Panc1 (cell line): ENCODE data around the gene NOL9. TPM values are rescaled to one million over a fixed set of nuclear protein-coding genes. Genes with fewer than 3 reads are reported as not detected.

Experiments
- ATAC-seq: fragments of 200-7000 bp; cut with Tn5 transposase; 2 replicates; pipeline ENCODE4 v1.9.1; 2020; ENCODE audit warnings: mild to moderate bottlenecking, moderate library complexity
- BruUV-seq: library from RNA; stranded (reverse); fragments of 400-500 nt; replicated peaks from 2 replicates; lab custom pipeline; 2021; lab: Mats Ljungman, UMichigan
- CTCF ChIA-PET: fragments of 300-600 bp; sonication (Branson Sonifier 250); formaldehyde crosslinking; loops from one replicate; lab custom pipeline; 2022; ENCODE audit warnings: antibody characterized with exemption; lab: Charles Lee
- POLR2A ChIA-PET: fragments of 300-600 bp; sonication (Branson Sonifier 250); formaldehyde crosslinking; loops from one replicate; lab custom pipeline; 2022; ENCODE audit warnings: antibody characterized with exemption; lab: Charles Lee
- DNase-seq: peaks from one replicate; pipeline ENCODE4 v3.0.0-alpha.2; 2010; ENCODE audit warnings: low read depth, low spot score
- H3K27ac ChIP-seq: 2 replicates; pipeline ENCODE4 v1.5.1; 2011; ENCODE audit warnings: mild to moderate bottlenecking, low read length, inconsistent platforms
- H3K27me3 ChIP-seq: fragments of 200-500 bp; sonication (Bioruptor generic); 2 replicates; pipeline ENCODE4 v1.6.0; 2014; ENCODE audit warnings: low read length, inconsistent platforms; ENCODE audit not compliant: control insufficient read depth, insufficient read depth
- H3K36me3 ChIP-seq: fragments of 200-500 bp; sonication (Bioruptor generic); 2 replicates; pipeline ENCODE4 v1.5.1; 2014; ENCODE audit warnings: inconsistent platforms, mild to moderate bottlenecking, low read length, moderate library complexity; ENCODE audit not compliant: control insufficient read depth, insufficient read depth
- H3K4me1 ChIP-seq: 2 replicates; pipeline ENCODE4 v1.5.1; 2011; ENCODE audit warnings: inconsistent platforms, mild to moderate bottlenecking, low read length, moderate library complexity; ENCODE audit not compliant: control insufficient read depth, insufficient read depth
- H3K4me3 ChIP-seq, 2 experiments: 2 replicates each; pipeline ENCODE4 v1.5.1; 2011 to 2012; ENCODE audit warnings: low read depth in 2 of 2, low read length in 2 of 2, mild to moderate bottlenecking in 2 of 2, inconsistent platforms in 1 of 2, moderate library complexity in 1 of 2
- H3K9me3 ChIP-seq: fragments of 200-500 bp; sonication (Bioruptor generic); 2 replicates; pipeline ENCODE4 v1.5.1; 2014; ENCODE audit warnings: low read depth, mild to moderate bottlenecking, inconsistent platforms, low read length, moderate library complexity; ENCODE audit not compliant: control insufficient read depth, insufficient read depth
- POLR2AphosphoS5 ChIP-seq: IDR thresholded peaks from 2 replicates; pipeline ENCODE4 v1.6.1; 2012; ENCODE audit warnings: mild to moderate bottlenecking, low read depth, low read length, moderate library complexity
- SIN3A ChIP-seq: IDR thresholded peaks from 2 replicates; pipeline ENCODE4 v1.6.1; 2012; ENCODE audit warnings: low read depth, mild to moderate bottlenecking, low read length, moderate library complexity, borderline replicate concordance; ENCODE audit not compliant: insufficient read depth
- TCF7L2 ChIP-seq: IDR thresholded peaks from 2 replicates; pipeline ENCODE4 v1.6.1; 2011; ENCODE audit warnings: mild to moderate bottlenecking, low read depth, low read length, inconsistent platforms
- in situ Hi-C: cut with HindIII; loops from 2 replicates; pipeline ENCODE4 v1.10.0; 2016; ENCODE audit warnings: low sequenced_read_pairs, low pct_unique_long_range_greater_than_20kb
- intact Hi-C: fragments of 100-400 bp; cut with micrococcal nuclease; formaldehyde crosslinking; loops from one replicate; pipeline ENCODE4 v1.10.0; 2022; ENCODE audit not compliant: unreplicated experiment
- total RNA-seq: library from RNA; stranded (reverse); gene quantifications from one replicate; pipeline ENCODE4 v1.2.1, GENCODE V29; 2021; ENCODE audit not compliant: unreplicated experiment
- TF ChIP-seq, protein P1 (sequence below), 2 experiments: IDR thresholded peaks; 2 replicates each; pipeline ENCODE4 v1.6.1; 2011 to 2012; ENCODE audit warnings: low read depth in 2 of 2, control low read depth in 1 of 2, low read length in 1 of 2, mild to moderate bottlenecking in 1 of 2, moderate library complexity in 1 of 2; ENCODE audit not compliant: insufficient read depth in 1 of 2
- TF ChIP-seq, protein P2 (sequence below): fragments of 450-650 bp; IDR thresholded peaks from 2 replicates; pipeline ENCODE4 v1.5.1; 2017; ENCODE audit warnings: mild to moderate bottlenecking

Gene NOL9
- total RNA-seq, 1 experiment from 2014 or later, result 46.4 TPM

- POLR2A ChIA-PET, result interaction anchor here (0.6 kb wide), 2 partner anchors 10 to 164 kb away, joined by 3 to 6 read pairs; no protein-coding TSS in a partner anchor
Observed at GRCh38 chr1:6535214-6535613, 19.1 kb downstream of the NOL9 start.

DNA sequence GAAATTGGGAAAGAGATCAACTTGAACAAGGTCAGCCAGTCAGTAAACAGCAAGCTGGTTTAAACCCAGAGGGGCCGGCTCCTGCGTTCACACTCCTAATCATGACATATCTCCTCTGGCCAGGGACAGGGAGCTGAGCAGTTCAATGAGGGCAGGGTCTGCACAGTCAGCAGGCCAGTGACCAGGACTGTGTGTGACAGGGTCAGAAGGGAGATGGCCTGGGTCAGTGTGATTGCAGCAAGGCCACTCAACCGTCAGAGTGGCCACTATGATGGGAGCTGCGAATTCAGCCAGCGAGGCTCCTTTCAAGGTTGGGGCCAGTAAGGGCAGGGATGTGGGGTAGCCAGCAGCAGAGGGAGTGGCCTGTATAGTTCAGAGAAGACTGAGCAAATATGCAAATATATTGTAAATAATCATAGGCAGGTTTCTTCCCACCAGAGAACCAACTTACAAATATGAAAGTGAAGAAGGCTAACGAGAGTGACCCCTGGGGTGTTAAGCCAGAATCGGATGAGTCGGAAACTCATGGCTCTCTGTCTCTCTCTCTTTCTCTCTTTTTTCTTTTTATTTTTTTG is 20.0 kb downstream of the NOL9 start:
- H3K4me3 ChIP-seq, result no peak overlapping the region
- H3K27me3 ChIP-seq, result no peaks in the 10 kb centered on the region
- ChIA-PET CTCF (no interaction called here), POLR2A (interaction anchor here (0.6 kb wide), 1 partner anchor 10 kb away, joined by 4 read pairs; no protein-coding TSS in a partner anchor)
- no peak overlapping the region for H3K27ac ChIP-seq
- no TSS peak for BruUV-seq
- H3K9me3 ChIP-seq, result no peaks in the 10 kb centered on the region
- in situ Hi-C loops (no loop called here), intact Hi-C loops (no loop called here)
- no peak for TF ChIP-seq TCF7L2
- TF ChIP-seq, protein P1, sequence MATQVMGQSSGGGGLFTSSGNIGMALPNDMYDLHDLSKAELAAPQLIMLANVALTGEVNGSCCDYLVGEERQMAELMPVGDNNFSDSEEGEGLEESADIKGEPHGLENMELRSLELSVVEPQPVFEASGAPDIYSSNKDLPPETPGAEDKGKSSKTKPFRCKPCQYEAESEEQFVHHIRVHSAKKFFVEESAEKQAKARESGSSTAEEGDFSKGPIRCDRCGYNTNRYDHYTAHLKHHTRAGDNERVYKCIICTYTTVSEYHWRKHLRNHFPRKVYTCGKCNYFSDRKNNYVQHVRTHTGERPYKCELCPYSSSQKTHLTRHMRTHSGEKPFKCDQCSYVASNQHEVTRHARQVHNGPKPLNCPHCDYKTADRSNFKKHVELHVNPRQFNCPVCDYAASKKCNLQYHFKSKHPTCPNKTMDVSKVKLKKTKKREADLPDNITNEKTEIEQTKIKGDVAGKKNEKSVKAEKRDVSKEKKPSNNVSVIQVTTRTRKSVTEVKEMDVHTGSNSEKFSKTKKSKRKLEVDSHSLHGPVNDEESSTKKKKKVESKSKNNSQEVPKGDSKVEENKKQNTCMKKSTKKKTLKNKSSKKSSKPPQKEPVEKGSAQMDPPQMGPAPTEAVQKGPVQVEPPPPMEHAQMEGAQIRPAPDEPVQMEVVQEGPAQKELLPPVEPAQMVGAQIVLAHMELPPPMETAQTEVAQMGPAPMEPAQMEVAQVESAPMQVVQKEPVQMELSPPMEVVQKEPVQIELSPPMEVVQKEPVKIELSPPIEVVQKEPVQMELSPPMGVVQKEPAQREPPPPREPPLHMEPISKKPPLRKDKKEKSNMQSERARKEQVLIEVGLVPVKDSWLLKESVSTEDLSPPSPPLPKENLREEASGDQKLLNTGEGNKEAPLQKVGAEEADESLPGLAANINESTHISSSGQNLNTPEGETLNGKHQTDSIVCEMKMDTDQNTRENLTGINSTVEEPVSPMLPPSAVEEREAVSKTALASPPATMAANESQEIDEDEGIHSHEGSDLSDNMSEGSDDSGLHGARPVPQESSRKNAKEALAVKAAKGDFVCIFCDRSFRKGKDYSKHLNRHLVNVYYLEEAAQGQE (IDR thresholded peaks at IDR 0.05; ENCODE audit: insufficient read depth in 1 of 2, low read depth in 2 of 2, low read length in 1 of 2), result no peak
- no peak for TF ChIP-seq SIN3A
- TF ChIP-seq, protein P2, sequence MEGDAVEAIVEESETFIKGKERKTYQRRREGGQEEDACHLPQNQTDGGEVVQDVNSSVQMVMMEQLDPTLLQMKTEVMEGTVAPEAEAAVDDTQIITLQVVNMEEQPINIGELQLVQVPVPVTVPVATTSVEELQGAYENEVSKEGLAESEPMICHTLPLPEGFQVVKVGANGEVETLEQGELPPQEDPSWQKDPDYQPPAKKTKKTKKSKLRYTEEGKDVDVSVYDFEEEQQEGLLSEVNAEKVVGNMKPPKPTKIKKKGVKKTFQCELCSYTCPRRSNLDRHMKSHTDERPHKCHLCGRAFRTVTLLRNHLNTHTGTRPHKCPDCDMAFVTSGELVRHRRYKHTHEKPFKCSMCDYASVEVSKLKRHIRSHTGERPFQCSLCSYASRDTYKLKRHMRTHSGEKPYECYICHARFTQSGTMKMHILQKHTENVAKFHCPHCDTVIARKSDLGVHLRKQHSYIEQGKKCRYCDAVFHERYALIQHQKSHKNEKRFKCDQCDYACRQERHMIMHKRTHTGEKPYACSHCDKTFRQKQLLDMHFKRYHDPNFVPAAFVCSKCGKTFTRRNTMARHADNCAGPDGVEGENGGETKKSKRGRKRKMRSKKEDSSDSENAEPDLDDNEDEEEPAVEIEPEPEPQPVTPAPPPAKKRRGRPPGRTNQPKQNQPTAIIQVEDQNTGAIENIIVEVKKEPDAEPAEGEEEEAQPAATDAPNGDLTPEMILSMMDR, result no peak
- TF ChIP-seq POLR2AphosphoS5, result no peak
- H3K36me3 ChIP-seq, result peaks cover 15% of the 10 kb centered on the region
- H3K4me1 ChIP-seq, result no peaks in the 10 kb centered on the region
- ATAC-seq (no peak), DNase-seq (no peak)

More at GRCh38 chr1:6535214-6535613, 19.1 kb downstream of the NOL9 start:
- CTCF ChIA-PET, result no interaction called here
- TF ChIP-seq TCF7L2, result no peak
- TF ChIP-seq, protein P1 (IDR thresholded peaks at IDR 0.05; ENCODE audit: insufficient read depth in 1 of 2, low read depth in 2 of 2, low read length in 1 of 2), result no peak
- TF ChIP-seq SIN3A, result no peak
- TF ChIP-seq, protein P2, result no peak
- no peak for TF ChIP-seq POLR2AphosphoS5
- H3K4me3 ChIP-seq, result no peak overlapping the region
- peaks cover 15% of the 10 kb centered on the region for H3K36me3 ChIP-seq
- DNase-seq (no peak), ATAC-seq (no peak)
- H3K9me3 ChIP-seq, result no peaks in the 10 kb centered on the region
- H3K27ac ChIP-seq, result no peak overlapping the region
- intact Hi-C loops (no loop called here), in situ Hi-C loops (no loop called here)
- BruUV-seq, result no TSS peak
- no peaks in the 10 kb centered on the region for H3K4me1 ChIP-seq
- H3K27me3 ChIP-seq, result no peaks in the 10 kb centered on the region
